AG04449 (cell line): ENCODE results near the gene IL19.

Source experiments
- CTCF ChIA-PET: fragments of 350-600 bp; formaldehyde crosslinking; extraction: SDS; loops from one replicate; lab custom pipeline; 2021; ENCODE audit warnings: antibody characterized with exemption; lab: Yijun Ruan, JAX
- POLR2A ChIA-PET: fragments of 400-600, 350-600 bp; formaldehyde crosslinking; extraction: SDS; loops from one replicate; lab custom pipeline; 2020; ENCODE audit warnings: antibody characterized with exemption, inconsistent platforms; lab: Yijun Ruan, JAX
- DNase-seq: peaks from one replicate; pipeline ENCODE4 v3.0.0-alpha.2; 2010; ENCODE audit warnings: low read depth, low spot score
- H3K4me3 ChIP-seq: 2 replicates; pipeline ENCODE4 v1.5.1; 2011; ENCODE audit warnings: low read depth, mild to moderate bottlenecking, control low read depth, low read length
- CTCF ChIP-seq: IDR thresholded peaks from one replicate; pipeline ENCODE4 v1.5.1; 2011; ENCODE audit warnings: mild to moderate bottlenecking, moderate library complexity, low read length, control low read depth, inconsistent platforms; ENCODE audit not compliant: insufficient read depth; ENCODE audit errors: missing control alignments

The IL19 gene

DNA sequence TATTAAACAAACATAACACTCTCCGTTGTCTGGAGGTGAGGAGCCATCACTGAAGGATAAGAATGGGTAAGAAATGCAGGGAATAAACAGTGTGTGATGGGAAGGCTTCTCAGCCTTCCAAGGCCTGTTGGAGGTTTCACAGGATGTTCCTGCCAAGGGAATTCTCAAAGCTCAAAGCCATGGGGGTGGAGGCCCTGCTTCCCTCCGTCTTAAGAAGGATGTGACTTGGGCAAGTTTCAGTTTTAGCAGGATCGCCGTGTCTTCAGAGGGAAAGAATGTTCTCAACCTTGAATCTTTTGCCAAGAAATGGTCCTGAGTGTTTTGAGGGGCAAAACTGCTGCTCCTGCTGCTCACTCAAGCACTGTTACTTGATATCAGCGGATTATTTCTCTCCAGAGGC lies 53.2 kb downstream of the IL19 start:
- no peak for TF ChIP-seq CTCF
- ChIA-PET CTCF (interaction anchor here (1.0 to 5.9 kb wide), 5 partner anchors 15 to 89 kb away, joined by 3 to 61 read pairs (median 4); partner anchors contain the start of gene IL20), POLR2A (interaction anchor here (1.1 kb wide), 1 partner anchor 11 kb away, joined by 4 read pairs; no protein-coding TSS in a partner anchor)
- no peak for DNase-seq
- no peak overlapping the region for H3K4me3 ChIP-seq

DNA sequence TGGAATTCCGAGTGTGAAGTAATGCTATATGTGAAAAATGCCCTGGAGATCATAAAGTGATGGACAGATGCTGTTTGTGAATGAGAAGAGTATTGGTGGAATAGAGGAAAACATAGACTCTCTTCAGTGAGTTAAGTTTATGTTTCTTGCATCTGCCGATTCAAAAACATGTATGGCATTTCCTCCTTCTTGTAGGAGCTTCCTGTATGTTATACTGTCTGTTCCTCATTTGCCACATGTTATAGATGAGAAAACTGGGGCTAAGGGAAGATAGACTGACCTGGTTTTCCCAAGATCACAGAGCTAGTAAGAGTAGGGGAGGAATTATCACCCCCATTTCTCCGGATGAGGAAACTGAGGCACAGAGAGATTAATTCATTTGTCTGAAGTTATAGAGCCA lies 53.8 kb downstream of the IL19 start:
- no peak overlapping the region for H3K4me3 ChIP-seq
- DNase-seq: no peak
- ChIA-PET POLR2A (interaction anchor here (1.1 kb wide), 1 partner anchor 10 kb away, joined by 4 read pairs; no protein-coding TSS in a partner anchor), CTCF (interaction anchor here (1.0 to 5.9 kb wide), 5 partner anchors 15 to 90 kb away, joined by 3 to 61 read pairs (median 4); partner anchors contain the start of gene IL20)
- no peak for TF ChIP-seq CTCF

- TF ChIP-seq CTCF: no peak
- CTCF ChIA-PET: interaction anchor here (0.7 to 4.3 kb wide), 6 partner anchors 9 to 90 kb away, joined by 3 to 25 read pairs (median 4); no protein-coding TSS in a partner anchor
- DNase-seq: no peak
- POLR2A ChIA-PET: no interaction called here
- no peak overlapping the region for H3K4me3 ChIP-seq
Observed at GRCh38 chr1:206826394-206826793, 55.8 kb downstream of the IL19 start.

DNA sequence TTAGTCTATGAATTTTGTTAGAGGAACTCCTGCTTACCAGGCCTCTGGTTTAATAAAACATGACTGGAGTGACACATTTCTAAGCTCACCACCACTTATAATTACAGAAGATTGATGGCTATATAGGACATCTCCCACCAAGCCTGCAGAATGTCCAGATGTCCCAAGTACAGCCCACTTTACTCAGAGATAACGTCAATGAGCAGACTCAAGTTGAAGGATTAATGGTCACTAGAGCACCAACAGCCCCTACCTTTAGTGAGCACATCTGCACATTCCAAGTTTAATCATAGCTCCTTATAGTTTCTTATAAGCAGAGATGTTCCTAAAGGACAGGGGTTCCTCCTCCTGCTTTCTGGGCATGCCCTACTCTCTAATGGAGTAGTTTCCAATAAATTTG lies 57.5 kb downstream of the IL19 start:
- CTCF ChIA-PET: interaction anchor here (0.9 to 4.3 kb wide), 3 partner anchors 9 to 101 kb away, joined by 3 to 25 read pairs (median 5); no protein-coding TSS in a partner anchor
- POLR2A ChIA-PET: interaction anchor here (0.6 kb wide), 1 partner anchor 28 kb away, joined by 3 read pairs; no protein-coding TSS in a partner anchor
- no peak overlapping the region for H3K4me3 ChIP-seq
- DNase-seq: no peak
- no peak for TF ChIP-seq CTCF

DNA sequence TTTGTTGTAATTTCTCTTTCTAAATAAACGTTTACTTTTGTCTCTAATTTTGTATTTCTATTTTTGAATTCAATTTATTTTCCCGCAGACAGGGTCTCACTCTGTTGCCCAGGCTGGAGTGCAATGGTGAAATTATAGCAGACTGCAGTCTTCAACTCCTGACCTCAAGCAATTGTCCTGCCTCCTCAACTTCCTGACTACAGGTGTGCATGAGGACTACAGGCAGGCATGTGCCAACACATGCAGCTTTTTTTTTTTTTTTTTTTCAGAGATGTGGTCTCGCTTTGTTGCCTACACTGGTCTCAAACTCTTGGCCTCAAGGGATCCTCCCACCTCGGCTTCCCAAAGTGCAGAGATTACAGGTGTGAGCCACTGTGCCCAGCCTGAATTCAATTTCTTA lies 58.2 kb downstream of the IL19 start:
- CTCF ChIA-PET: interaction anchor here (0.7 to 4.3 kb wide), 3 partner anchors 10 to 34 kb away, joined by 3 to 25 read pairs (median 3); no protein-coding TSS in a partner anchor
- no peak for DNase-seq
- POLR2A ChIA-PET: no interaction called here
- TF ChIP-seq CTCF: no peak
- H3K4me3 ChIP-seq: no peak overlapping the region

GRCh38 chr1:206829282-206829681 lies 58.7 kb downstream of the IL19 start:
- POLR2A ChIA-PET: no interaction called here
- CTCF ChIA-PET: interaction anchor here (0.7 to 4.3 kb wide), 3 partner anchors 9 to 33 kb away, joined by 3 to 25 read pairs (median 3); no protein-coding TSS in a partner anchor
- DNase-seq: no peak
- no peak for TF ChIP-seq CTCF
- H3K4me3 ChIP-seq: no peak overlapping the region
